K562 (cell line): ENCODE measurements around the gene HELZ. TPM values are rescaled to one million over a fixed set of nuclear protein-coding genes. Genes with fewer than 3 reads are reported as not detected.

Experiments
- ATAC-seq: fragments of 200-7000 bp; cut with Tn5 transposase; 3 replicates; pipeline ENCODE4 v1.9.1; 2020; ENCODE audit warnings: moderate library complexity
- BruUV-seq: library from RNA; stranded (reverse); fragments of 400-500 nt; replicated peaks from 2 replicates; lab custom pipeline; 2021; lab: Mats Ljungman, UMichigan
- CTCF ChIA-PET: fragments of 300-600 bp; formaldehyde crosslinking; extraction: SDS; loops from one replicate; lab custom pipeline; 2021; ENCODE audit warnings: low intra/inter-chr PET ratio; lab: Yijun Ruan, JAX
- POLR2A ChIA-PET: fragments of 300-600, 350-650 bp; sonication (Branson Sonifier 250); formaldehyde crosslinking; extraction: SDS; loops from one replicate; lab custom pipeline; 2021; ENCODE audit warnings: antibody characterized with exemption, inconsistent platforms; lab: Yijun Ruan, JAX
- DNase-seq, 4 experiments: peaks; one replicate each; pipeline versions ENCODE4 v3.0.0 to v3.0.0-alpha.2; 2011 to 2018; ENCODE audit warnings: low spot score in 3 of 4, mixed read lengths in 3 of 4; ENCODE audit errors: extremely low read depth in 1 of 4
- FAIRE-seq: peaks from 2 replicates; lab custom pipeline; 2011; peaks lifted over from hg19 to GRCh38; lab: Jason Lieb, UNC
- H2AFZ ChIP-seq: 2 replicates; pipeline ENCODE4 v1.6.0; 2011; ENCODE audit warnings: low read depth, low read length, control low read depth, inconsistent platforms
- H3K27ac ChIP-seq: fragments of 200-600 bp; 3 replicates; pipeline ENCODE4 v1.8.0; 2011; ENCODE audit warnings: low read depth, mild to moderate bottlenecking, control low read depth, inconsistent platforms, low read length, moderate library complexity, mixed read lengths; ENCODE audit errors: extremely low read depth
- H3K27me3 ChIP-seq, 2 experiments: fragments of 300-600 bp in 1 of 2; 2 replicates in 1 of 2; 3 replicates in 1 of 2; pipeline versions ENCODE4 v1.6.0 to v1.8.0; 2011; ENCODE audit warnings: inconsistent platforms in 2 of 2, low read length in 2 of 2, mild to moderate bottlenecking in 1 of 2, mixed read lengths in 1 of 2, moderate library complexity in 1 of 2; ENCODE audit not compliant: control insufficient read depth in 2 of 2, insufficient read depth in 2 of 2
- H3K36me3 ChIP-seq: fragments of 300-600 bp; 3 replicates; pipeline ENCODE4 v1.8.0; 2011; ENCODE audit warnings: mild to moderate bottlenecking, low read length, inconsistent platforms; ENCODE audit not compliant: control insufficient read depth, insufficient read depth
- H3K4me1 ChIP-seq, 2 experiments: fragments of 200-600 bp in 1 of 2; replicated peaks in 1 of 2; 2 replicates in 1 of 2; 3 replicates in 1 of 2; pipeline versions ENCODE4 v1.5.1 to v1.8.0; 2011; ENCODE audit warnings: inconsistent platforms in 2 of 2, low read length in 2 of 2, mild to moderate bottlenecking in 1 of 2, mixed read lengths in 1 of 2, moderate library complexity in 1 of 2; ENCODE audit not compliant: control insufficient read depth in 2 of 2, insufficient read depth in 2 of 2
- H3K4me2 ChIP-seq: 2 replicates; pipeline ENCODE4 v1.6.1; 2011; ENCODE audit warnings: low read length, control low read depth, inconsistent platforms, mixed read lengths; ENCODE audit not compliant: insufficient read depth
- H3K4me3 ChIP-seq: fragments of 200-600 bp; sonication (generic), shearing (Covaris generic); 2 replicates; pipeline ENCODE4 v1.5.1; 2016; ENCODE audit warnings: control low read depth, inconsistent platforms
- H3K79me2 ChIP-seq: fragments of 200-600 bp; 3 replicates; pipeline ENCODE4 v1.8.0; 2011; ENCODE audit warnings: low read length, inconsistent platforms; ENCODE audit not compliant: control insufficient read depth, insufficient read depth
- H3K9ac ChIP-seq, 2 experiments: 2 replicates each; pipeline versions ENCODE4 v1.6.0 to v1.6.1; 2011; ENCODE audit warnings: low read depth in 2 of 2, low read length in 2 of 2, control low read depth in 1 of 2, inconsistent platforms in 1 of 2, mild to moderate bottlenecking in 1 of 2, mixed read lengths in 1 of 2; ENCODE audit not compliant: insufficient read depth in 1 of 2
- H3K9me1 ChIP-seq: one replicate; pipeline ENCODE4 v1.6.0; 2011; ENCODE audit warnings: inconsistent platforms, mild to moderate bottlenecking, low read length, moderate library complexity; ENCODE audit not compliant: control insufficient read depth, insufficient read depth
- H3K9me3 ChIP-seq: replicated peaks from 2 replicates; pipeline ENCODE4 v1.5.1; 2011; ENCODE audit warnings: low read depth, low read length, inconsistent platforms; ENCODE audit not compliant: control insufficient read depth, insufficient read depth
- H4K20me1 ChIP-seq: replicated peaks from 2 replicates; pipeline ENCODE4 v1.6.1; 2011; ENCODE audit warnings: low read length, inconsistent platforms, mixed read lengths; ENCODE audit not compliant: control insufficient read depth, insufficient read depth
- GATAD2A ChIP-seq: fragments of 450-650 bp; IDR thresholded peaks from 2 replicates; pipeline ENCODE4 v1.6.1; 2017
- MTF1 ChIP-seq: fragments of 250-450 bp; sonication (Bioruptor Pico); IDR thresholded peaks from 2 replicates; pipeline ENCODE4 v1.9.0; 2021; ENCODE audit warnings: moderate library complexity, mild to moderate bottlenecking, inconsistent platforms, borderline replicate concordance
- PCBP2 ChIP-seq: fragments of 200-400 bp; formaldehyde crosslinking; IDR thresholded peaks from 2 replicates; pipeline ENCODE4 v1.6.1; 2018; ENCODE audit warnings: low read length, low read depth, mild to moderate bottlenecking, moderate library complexity; ENCODE audit not compliant: poor library complexity, severe bottlenecking
- POLR2A ChIP-seq: fragments of 450-650 bp; conservative IDR thresholded peaks from 2 replicates; pipeline ENCODE4 v1.6.1; 2016
- TOE1 ChIP-seq, 2 experiments: fragments of 450-650 bp in 1 of 2; sonication (generic) in 1 of 2; formaldehyde crosslinking in 1 of 2; IDR thresholded peaks; 2 replicates each; pipeline versions ENCODE4 v1.7.1 to v1.8.0; 2016 to 2022; ENCODE audit warnings: borderline replicate concordance in 2 of 2, mild to moderate bottlenecking in 2 of 2, antibody characterized with exemption in 1 of 2, inconsistent platforms in 1 of 2, low read depth in 1 of 2, missing genetic modification reagents in 1 of 2, moderate library complexity in 1 of 2
- WHSC1 ChIP-seq: IDR thresholded peaks from one replicate; pipeline ENCODE4 v1.6.1; 2012; ENCODE audit warnings: low read length, control low read depth, inconsistent platforms
- ZFPM2 ChIP-seq: fragments of 250-450 bp; sonication (Bioruptor Pico); IDR thresholded peaks from 2 replicates; pipeline ENCODE4 v1.5.1; 2022; ENCODE audit warnings: mild to moderate bottlenecking
- ZNF165 ChIP-seq: fragments of 250-450 bp; sonication (Bioruptor Pico); IDR thresholded peaks from 2 replicates; pipeline ENCODE4 v1.4.0; 2020; ENCODE audit warnings: borderline replicate concordance
- ZNF184 ChIP-seq: sonication (generic); formaldehyde crosslinking; IDR thresholded peaks from 2 replicates; pipeline ENCODE4 v1.5.0; 2020; ENCODE audit warnings: missing genetic modification reagents
- ZNF512 ChIP-seq: IDR thresholded peaks from 2 replicates; pipeline ENCODE4 v1.6.1; 2016; ENCODE audit warnings: missing genetic modification characterization, missing compliant biosample characterization
- ZNF695 ChIP-seq: fragments of 450-650 bp; formaldehyde crosslinking; IDR thresholded peaks from 2 replicates; pipeline ENCODE4 v1.4.0; 2020; ENCODE audit warnings: mild to moderate bottlenecking, moderate library complexity
- ZNF717 ChIP-seq: fragments of 250-450 bp; sonication (Bioruptor Pico); IDR thresholded peaks from 2 replicates; pipeline ENCODE4 v1.5.0; 2021
- ZNF75A ChIP-seq: fragments of 450-650 bp; formaldehyde crosslinking; IDR thresholded peaks from 2 replicates; pipeline ENCODE4 v1.4.0; 2020; ENCODE audit warnings: mild to moderate bottlenecking
- WGBS: fragments of 100-300 bp; shearing (Covaris generic); methylation state at CpG from one replicate; pipeline ENCODE4 v1.1.6; 2016; ENCODE audit warnings: low coverage, mixed read lengths; ENCODE audit not compliant: insufficient coverage; ENCODE audit errors: missing lambda C conversion rate; 5-methylcytosine and 5-hydroxymethylcytosine counted together
- in situ Hi-C: fragments of 300-500 bp; cut with MboI; formaldehyde crosslinking; loops from 4 replicates; pipeline ENCODE4 v1.15.0; 2018; ENCODE audit warnings: inconsistent platforms, mixed read lengths
- intact Hi-C: fragments of 100-400 bp; cut with micrococcal nuclease; formaldehyde crosslinking; loops from 2 replicates; pipeline ENCODE4 v1.14.2; 2022
- polyA plus RNA-seq, 8 experiments: library from polyadenylated mRNA; depleted of rRNA in 4 of 8; stranded (reverse) in 5 of 8; unstranded in 3 of 8; fragments of >200 nt; fragmentation: Nextera tagmentation in 2 of 8; fragmentation: Illumina TruSeq in 1 of 8; extraction: Ambion mirVana in 2 of 8; extraction: Trizol in 1 of 8; gene quantifications; 2 replicates each; pipeline versions ENCODE4 v1.2.1 to v1.2.3, GENCODE V29; 2011 to 2014; ENCODE audit warnings: inconsistent platforms in 1 of 8, missing spikeins in 1 of 8
- total RNA-seq, 7 experiments: library from RNA; depleted of rRNA in 6 of 7; stranded (reverse); fragments of >200 nt in 6 of 7; fragmentation: Illumina TruSeq in 2 of 7; extraction: Trizol in 2 of 7; gene quantifications; 2 replicates each; pipeline versions ENCODE4 v1.2.1 to v1.2.3, GENCODE V29; 2011 to 2021; ENCODE audit warnings: low replicate concordance in 1 of 7

HELZ gene
- total and polyA plus RNA-seq, 9 of the 15 experiments (the other 6 are each of a cell fraction or from before 2014, with no cell fraction given), result 5.2 to 39.8 (median 17.3) TPM

- CTCF ChIA-PET, result no interaction called here
- no peak overlapping the region for H2AFZ ChIP-seq
- no peak for TF ChIP-seq ZNF75A (CRISPR knock-in tag)
- no peak for TF ChIP-seq ZNF512
- TF ChIP-seq GATAD2A, result no peak
- TF ChIP-seq, all 486 proteins: peak for 0
- no peaks in the 10 kb centered on the region for H3K9me3 ChIP-seq
- POLR2A ChIA-PET, result interaction anchor here (0.6 kb wide), 1 partner anchor 13 kb away, joined by 4 read pairs; no protein-coding TSS in a partner anchor
- H3K4me2 ChIP-seq, result no peak overlapping the region
- H3K4me1 ChIP-seq, result peaks cover 0 to 4% of the 10 kb centered on the region in 2 experiments; a peak in 1 of 5 replicates
- ATAC-seq (no peak), FAIRE-seq (no peak), DNase-seq (no peak)
- no peaks in the 10 kb centered on the region for H3K9me1 ChIP-seq
- H3K79me2 ChIP-seq, result no peaks in the 10 kb centered on the region
- 2% methylated on average over 18 of the region's 20 CpGs for WGBS
- intact Hi-C loops, result no loop called here
- BruUV-seq, result no TSS peak
- H3K27me3 ChIP-seq, result peaks cover 53 to 93% of the 10 kb centered on the region in 2 experiments
- H3K36me3 ChIP-seq, result no peaks in the 10 kb centered on the region
- no peak overlapping the region for H3K27ac ChIP-seq
- in situ Hi-C loops, result no loop called here
- H3K4me3 ChIP-seq, result no peak overlapping the region
- H4K20me1 ChIP-seq, result no peaks in the 10 kb centered on the region; the same call in 1 of the 2 replicates
- no peak overlapping the region for H3K9ac ChIP-seq
Measured at GRCh38 chr17:67025216-67025792, 219.7 kb downstream of the HELZ start.

GRCh38 chr17:67024736-67025135, 220.3 kb downstream of the HELZ start:
- in situ Hi-C loops, result no loop called here
- 2% methylated on average over 17 of the region's 17 CpGs for WGBS

More at GRCh38 chr17:67024736-67025135, 220.3 kb downstream of the HELZ start:
- no peak for ATAC-seq
- POLR2A ChIA-PET, result no interaction called here
- CTCF ChIA-PET, result no interaction called here
- TF ChIP-seq ZNF695 (CRISPR knock-in tag) (no peak), ZNF165 (CRISPR knock-in tag) (no peak), ZNF717 (CRISPR knock-in tag) (no peak), TOE1 (IDR thresholded peaks at IDR 0.05; ENCODE audit: borderline replicate concordance) (no peak), TOE1 (CRISPR knock-in tag; IDR thresholded peaks at IDR 0.05; ENCODE audit: borderline replicate concordance, low read depth) (no peak), POLR2A (no peak), ZNF184 (CRISPR knock-in tag) (no peak), WHSC1 (no peak), ZFPM2 (no peak), PCBP2 (no peak), MTF1 (CRISPR knock-in tag) (no peak)
- TF ChIP-seq, all 486 proteins: peak for 0
- Histone ChIP-seq H3K27ac (no peak overlapping the region), H3K36me3 (no peaks in the 10 kb centered on the region), H3K9ac (no peak overlapping the region), H3K4me1 (peaks cover 0 to 4% of the 10 kb centered on the region in 2 experiments; a peak in 1 of 5 replicates), H4K20me1 (no peaks in the 10 kb centered on the region; the same call in 1 of the 2 replicates), H3K4me3 (no peak overlapping the region), H3K4me2 (no peak overlapping the region), H3K9me1 (no peaks in the 10 kb centered on the region), H2AFZ (no peak overlapping the region), H3K9me3 (no peaks in the 10 kb centered on the region), H3K79me2 (no peaks in the 10 kb centered on the region), H3K27me3 (peaks cover 54 to 93% of the 10 kb centered on the region in 2 experiments)
- BruUV-seq, result no TSS peak
- no peak for DNase-seq
- FAIRE-seq, result no peak
- intact Hi-C loops, result no loop called here
